ENCODE data around the gene HOXC4.

GRCh38 chr12:54038871-54039414, 14.7 kb upstream of the HOXC4 start:
- TF ChIP-seq CTCF (IDR thresholded peaks at IDR 0.05 in 2 of 3, conservative IDR thresholded peaks at IDR 0.05 in 1 of 3; ENCODE audit: control insufficient read depth in 2 of 3, extremely low read depth in 1 of 3, insufficient read depth in 1 of 3, low read depth in 3 of 3, low read length in 3 of 3), result no peak
- TF ChIP-seq HDAC2 (IDR thresholded peaks at IDR 0.05), result no peak
- TF ChIP-seq ETV6 (conservative IDR thresholded peaks at IDR 0.05 in 1 of 2, IDR thresholded peaks at IDR 0.05 in 1 of 2; ENCODE audit: borderline replicate concordance in 1 of 2, low read depth in 1 of 2), result no peak
- TF ChIP-seq ZBTB4 (CRISPR knock-in tag; IDR thresholded peaks at IDR 0.05), result no peak
- TF ChIP-seq REST (IDR thresholded peaks at IDR 0.05; ENCODE audit: low read depth, low read length), result no peak

Data from GM12878 (cell line).